ENCODE data around the gene AGAP1. TPM values are rescaled to one million over a fixed set of nuclear protein-coding genes. Genes with fewer than 3 reads are reported as not detected.
A peak's percentile ranks its signal among the peaks of the same experiment; 100 is the strongest.

AGAP1 gene
- polyA plus RNA-seq, 10 donors = 24.0 to 34.1 (median 27.4) TPM

- no peak for DNase-seq
Observed at GRCh38 chr2:235485362-235485761, 8.5 kb upstream of the AGAP1 start.

DNA sequence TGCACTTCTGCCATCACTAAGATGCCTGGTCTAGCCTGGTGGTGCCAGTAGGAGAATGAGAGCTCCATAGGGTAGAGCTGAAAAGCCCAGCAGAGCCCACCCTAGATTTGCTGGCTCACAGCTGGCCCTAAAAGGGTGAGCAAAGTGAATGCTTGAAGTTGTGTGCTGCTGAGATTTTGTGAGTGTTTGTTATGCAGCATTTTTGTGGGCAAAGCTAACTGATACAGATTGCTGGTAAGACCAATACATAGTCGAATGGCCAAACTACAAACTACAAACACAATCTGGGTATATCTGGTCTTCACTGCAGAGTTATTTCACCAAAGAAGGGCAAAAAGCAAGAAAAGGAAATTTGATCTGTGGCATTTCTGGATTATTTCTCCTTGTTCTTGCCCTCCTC is 7.1 kb upstream of the AGAP1 start:
- DNase-seq = no peak

DNA sequence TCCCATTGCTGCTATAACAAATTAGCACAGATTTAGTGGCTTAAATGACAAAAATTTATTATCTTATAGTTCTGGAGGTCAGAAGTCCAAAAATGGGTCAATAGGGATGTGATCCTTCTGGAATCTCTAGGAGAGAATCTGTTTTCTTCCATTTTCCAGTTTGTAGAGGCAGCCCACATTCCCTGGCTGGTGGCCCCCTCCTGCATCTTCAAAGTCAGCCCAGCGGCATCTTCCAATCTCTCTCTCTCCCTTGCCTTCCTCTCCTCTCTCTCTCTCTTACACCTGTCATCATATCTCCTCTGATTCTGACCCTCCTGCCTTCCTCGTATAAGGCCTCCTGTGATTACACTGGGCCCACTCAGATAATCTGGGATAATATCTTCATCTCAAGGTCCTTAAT is 3.9 kb upstream of the AGAP1 start:
- no peak for DNase-seq

GRCh38 chr2:235492850-235493344 is 946 bp upstream of the AGAP1 start:
- DNase-seq = no peak

GRCh38 chr2:235493402-235493774 is 455 bp upstream of the AGAP1 start:
- DNase-seq = peak in 2 of 3 donors; percentile 34 to 80

- DNase-seq = peak in 1 of 3 donors; percentile 69
Observed at GRCh38 chr2:235494716-235495372, 1.0 kb downstream of the AGAP1 start.

GRCh38 chr2:235495373-235496238 is 1.8 kb downstream of the AGAP1 start:
- no peak for DNase-seq

- no peak for DNase-seq
Observed at GRCh38 chr2:235496239-235496621, 2.4 kb downstream of the AGAP1 start.

- no peak for DNase-seq
Observed at GRCh38 chr2:235497096-235497495, 3.3 kb downstream of the AGAP1 start.

DNA sequence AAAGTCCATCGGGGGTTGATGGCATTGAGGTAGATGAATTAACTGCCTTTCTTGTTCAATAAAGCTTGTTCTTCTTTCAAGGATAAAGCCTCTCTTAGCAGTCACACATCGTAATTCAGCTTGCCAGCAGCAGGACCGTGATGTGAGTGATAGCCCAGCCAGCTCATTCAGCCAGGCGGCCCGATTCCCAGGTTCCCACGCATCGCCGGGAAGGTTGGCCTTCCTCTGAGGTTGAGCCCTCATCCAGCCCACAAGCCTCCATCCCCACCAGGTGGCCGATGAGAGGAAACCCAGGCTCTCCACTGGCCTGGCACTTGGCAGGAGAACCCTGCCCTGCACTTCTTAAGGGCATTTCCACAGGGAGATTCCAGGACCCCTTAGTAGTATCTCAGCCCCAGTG is 4.7 kb downstream of the AGAP1 start:
- no peak for DNase-seq

DNA sequence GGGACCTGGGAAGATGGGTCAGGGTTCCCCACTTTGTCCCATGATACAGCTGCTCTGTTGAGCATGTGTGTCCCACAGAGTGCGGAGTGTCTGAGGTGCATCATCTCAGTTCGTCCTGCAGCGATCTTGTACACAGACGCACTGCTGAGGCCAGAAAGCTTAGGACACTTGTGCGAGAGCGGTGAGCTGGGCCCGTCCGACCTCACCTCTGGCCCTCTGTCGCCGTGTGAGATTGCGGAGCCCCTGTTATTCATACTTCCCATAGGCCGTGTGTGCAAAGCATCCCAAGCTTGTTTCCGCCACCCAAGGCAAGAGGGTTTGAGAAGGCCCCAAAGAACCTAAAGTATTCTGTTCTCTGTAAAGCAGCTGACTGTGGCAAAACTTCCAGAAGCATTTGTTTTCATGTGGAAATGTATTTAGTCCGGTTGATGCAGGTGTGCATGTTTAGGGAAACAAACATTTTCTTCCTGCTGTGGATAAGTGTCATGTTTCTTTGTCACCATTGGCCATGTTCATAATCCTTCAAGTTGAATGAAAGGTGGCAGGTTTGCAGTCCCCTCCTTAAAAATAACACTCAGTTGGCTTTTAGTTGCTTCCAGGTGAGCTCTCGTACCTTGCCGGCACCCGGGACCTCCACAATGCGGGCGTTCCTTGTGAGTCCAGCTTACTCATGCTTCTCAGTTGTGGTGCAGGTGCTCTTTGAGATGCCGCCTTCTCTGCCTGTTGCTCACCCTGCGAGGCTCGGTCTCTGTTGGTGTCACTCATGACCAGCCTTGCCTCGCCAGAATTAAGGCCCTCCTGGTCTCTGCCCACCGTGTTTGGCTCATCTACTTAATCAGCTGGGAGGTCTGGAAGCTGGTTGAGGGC is 5.3 kb downstream of the AGAP1 start:
- DNase-seq = no peak

- no peak for DNase-seq
Observed at GRCh38 chr2:235500110-235500760, 6.4 kb downstream of the AGAP1 start.

- no peak for DNase-seq
Observed at GRCh38 chr2:235500761-235501672, 7.2 kb downstream of the AGAP1 start.

- peak in 1 of 3 donors; percentile 29 for DNase-seq
Observed at GRCh38 chr2:235501673-235502031, 7.8 kb downstream of the AGAP1 start.

DNA sequence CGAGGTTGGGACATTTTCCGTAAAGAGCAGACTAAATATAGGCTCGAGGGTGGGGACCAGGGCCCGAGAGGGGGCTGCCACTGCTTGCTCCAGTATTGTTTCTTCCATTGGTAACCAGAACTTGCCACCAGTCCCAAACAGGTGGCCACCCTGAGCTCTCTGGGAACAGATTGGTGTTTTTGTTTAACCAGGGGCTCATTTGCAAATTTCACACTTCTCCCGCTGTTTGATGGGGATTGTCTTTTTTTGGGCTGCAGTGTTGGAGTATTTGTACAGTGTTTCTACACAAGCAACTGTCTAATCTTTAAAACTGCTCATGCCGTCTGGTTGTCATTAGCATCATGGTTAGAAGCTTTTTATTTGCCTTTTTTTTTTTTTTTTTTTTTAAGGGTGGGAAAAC is 8.5 kb downstream of the AGAP1 start:
- no peak for DNase-seq

- DNase-seq = peak in 1 of 3 donors; percentile 29
Observed at GRCh38 chr2:235504441-235505180, 10.8 kb downstream of the AGAP1 start.

DNA sequence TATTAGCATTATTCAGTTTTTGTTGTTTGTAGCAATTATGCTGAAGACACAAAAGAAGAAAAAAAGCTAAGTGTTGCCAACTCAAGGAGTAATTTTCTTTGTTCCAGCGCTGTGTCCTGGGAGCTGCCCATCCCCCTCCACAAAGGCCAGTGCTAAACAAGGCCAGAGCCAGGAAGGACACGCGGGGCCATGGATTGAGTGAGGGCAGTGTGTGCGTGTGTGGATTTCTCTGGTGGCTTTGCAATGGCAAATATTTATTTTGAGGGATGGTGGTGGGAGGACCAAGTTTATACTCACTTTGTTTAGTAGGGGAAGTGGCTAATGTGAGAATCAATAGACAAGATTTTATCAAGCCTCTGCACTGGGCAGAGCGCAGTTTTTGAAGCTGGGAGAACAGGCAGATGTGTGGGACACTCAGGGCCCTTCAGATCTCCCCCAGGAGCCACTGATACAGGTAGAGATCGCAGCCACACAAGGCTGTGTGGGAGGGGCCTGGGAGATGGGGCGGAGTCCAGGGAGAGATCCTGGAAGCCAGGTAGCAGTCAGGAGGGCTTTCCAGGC is 11.4 kb downstream of the AGAP1 start:
- peak in 1 of 3 donors; percentile 27 for DNase-seq

GRCh38 chr2:235506291-235506996 is 12.6 kb downstream of the AGAP1 start:
- DNase-seq = no peak

All from muscle of back (tissue), 11 donors.